GM19351 (cell line): Measurements from ENCODE around the gene TRIM74.
"Not testable (repeated sequence)": the region's sequence is repeated elsewhere in the genome, so short reads cannot be mapped to it uniquely, and the experiment has no call there.

Source experiments
- ATAC-seq: cut with Tn5 transposase; IDR thresholded peaks from one replicate; pipeline ENCODE4 v1.9.1; 2021; ENCODE audit warnings: mild to moderate bottlenecking, moderate library complexity; ENCODE audit not compliant: unreplicated experiment

Gene TRIM74

GRCh38 chr7:72914756-72915525 is 54.3 kb downstream of the TRIM74 start:
- peak; percentile 97 for ATAC-seq

- not testable (repeated sequence) for ATAC-seq
Measured at GRCh38 chr7:72913750-72914149, 55.5 kb downstream of the TRIM74 start.

GRCh38 chr7:72911395-72911794 is 57.9 kb downstream of the TRIM74 start:
- ATAC-seq, result not testable (repeated sequence)
